Keratinocyte (primary cell): ENCODE measurements around the gene EBF3. TPM values are rescaled to one million over a fixed set of nuclear protein-coding genes. Genes with fewer than 3 reads are reported as not detected.

Experiments used
- DNase-seq: peaks from one replicate; pipeline ENCODE4 v3.0.0-alpha.2; 2011; ENCODE audit warnings: low read depth, missing footprints, low spot score
- FAIRE-seq: peaks from 2 replicates; lab custom pipeline; 2011; peaks lifted over from hg19 to GRCh38; lab: Jason Lieb, UNC
- H2AFZ ChIP-seq: 2 replicates; pipeline ENCODE4 v1.6.0; 2012; ENCODE audit warnings: low read length, control low read depth, inconsistent platforms; ENCODE audit not compliant: control insufficient read depth
- H3K27ac ChIP-seq: 2 replicates; pipeline ENCODE4 v1.5.1; 2011; ENCODE audit warnings: low read length; ENCODE audit not compliant: control insufficient read depth, insufficient read depth
- H3K27me3 ChIP-seq: 3 replicates; pipeline ENCODE4 v1.6.0; 2011; ENCODE audit warnings: low read length; ENCODE audit not compliant: control insufficient read depth, insufficient read depth; ENCODE audit errors: extremely low read depth
- H3K36me3 ChIP-seq, 2 experiments: 2 replicates in 1 of 2; 3 replicates in 1 of 2; pipeline ENCODE4 v1.5.1; 2011; ENCODE audit warnings: low read length in 2 of 2, mild to moderate bottlenecking in 1 of 2; ENCODE audit not compliant: control insufficient read depth in 2 of 2, insufficient read depth in 2 of 2; ENCODE audit errors: extremely low read depth in 1 of 2
- H3K4me1 ChIP-seq: 3 replicates; pipeline ENCODE4 v1.5.1; 2011; ENCODE audit warnings: low read length; ENCODE audit not compliant: control insufficient read depth, insufficient read depth; ENCODE audit errors: extremely low read depth
- H3K4me2 ChIP-seq: 3 replicates; pipeline ENCODE4 v1.6.0; 2011; ENCODE audit warnings: low read depth, low read length; ENCODE audit not compliant: control insufficient read depth, insufficient read depth; ENCODE audit errors: extremely low read depth
- H3K4me3 ChIP-seq, 3 experiments: fragments of 200-600 bp in 1 of 3; sonication (generic) in 1 of 3; 2 replicates in 2 of 3; 3 replicates in 1 of 3; pipeline ENCODE4 v1.5.1; 2011 to 2016; ENCODE audit warnings: low read length in 3 of 3, mild to moderate bottlenecking in 3 of 3, control low read depth in 2 of 3, inconsistent platforms in 1 of 3, low read depth in 1 of 3, mixed read lengths in 1 of 3, mixed run types in 1 of 3, moderate library complexity in 1 of 3; ENCODE audit not compliant: control insufficient read depth in 2 of 3, insufficient read depth in 2 of 3; ENCODE audit errors: extremely low read depth in 1 of 3
- H3K79me2 ChIP-seq: 2 replicates; pipeline ENCODE4 v1.6.0; 2012; ENCODE audit warnings: low read length; ENCODE audit not compliant: control insufficient read depth, insufficient read depth
- H3K9ac ChIP-seq: 3 replicates; pipeline ENCODE4 v1.6.0; 2011; ENCODE audit warnings: low read length; ENCODE audit not compliant: control insufficient read depth, insufficient read depth; ENCODE audit errors: extremely low read depth
- H3K9me1 ChIP-seq: 3 replicates; pipeline ENCODE4 v1.6.0; 2011; ENCODE audit warnings: low read length; ENCODE audit not compliant: control insufficient read depth, insufficient read depth; ENCODE audit errors: extremely low read depth
- H3K9me3 ChIP-seq: 2 replicates; pipeline ENCODE4 v1.5.1; 2012; ENCODE audit warnings: low read depth, low read length; ENCODE audit not compliant: control insufficient read depth
- H4K20me1 ChIP-seq: 3 replicates; pipeline ENCODE4 v1.6.0; 2011; ENCODE audit warnings: low read length; ENCODE audit not compliant: control insufficient read depth, insufficient read depth; ENCODE audit errors: extremely low read depth
- CTCF ChIP-seq, 3 experiments: IDR thresholded peaks in 1 of 3; conservative IDR thresholded peaks in 1 of 3; optimal IDR thresholded peaks in 1 of 3; 2 replicates in 2 of 3; 3 replicates in 1 of 3; pipeline versions ENCODE3 to v1.5.1; 2011; ENCODE audit warnings: low read length in 3 of 3, mild to moderate bottlenecking in 3 of 3, moderate library complexity in 2 of 3, control low read depth in 1 of 3, inconsistent platforms in 1 of 3; ENCODE audit not compliant: insufficient read depth in 2 of 3; ENCODE audit errors: extremely low read depth in 1 of 3
- EZH2 ChIP-seq: IDR thresholded peaks from one replicate; pipeline ENCODE4 v1.6.1; 2012; ENCODE audit warnings: inconsistent platforms, mild to moderate bottlenecking, low read length, moderate library complexity
- dilution Hi-C: fragments of 300-500 bp; cut with MboI; formaldehyde crosslinking; loops from one replicate; pipeline ENCODE4 v1.7.0; 2020; ENCODE audit warnings: low sequenced_read_pairs; ENCODE audit not compliant: extremely low pct_ligation_motif_present
- polyA plus RNA-seq, 5 experiments: library from polyadenylated mRNA; depleted of rRNA in 3 of 5; stranded (reverse) in 3 of 5; stranded (forward) in 1 of 5; unstranded in 1 of 5; fragments of >200 nt; gene quantifications; 1 replicate in 1 of 5; 2 replicates in 3 of 5; 3 replicates in 1 of 5; pipeline versions ENCODE4 v1.2.1 to v1.2.3, GENCODE V29; 2011 to 2012; ENCODE audit warnings: missing spikeins in 2 of 5, low read depth in 1 of 5, low replicate concordance in 1 of 5

EBF3 gene
- polyA plus RNA-seq, 1 donor (not counting 4 experiments of a cell fraction or from before 2014, with no cell fraction given), result not detected

- no peaks in the 10 kb centered on the region for H4K20me1 ChIP-seq
- no peak for FAIRE-seq
- H2AFZ ChIP-seq, result no peak overlapping the region
- no peaks in the 10 kb centered on the region for H3K36me3 ChIP-seq
- dilution Hi-C loops, result no loop called here
- H3K9me3 ChIP-seq, result peaks cover 2% of the 10 kb centered on the region
- no peaks in the 10 kb centered on the region for H3K79me2 ChIP-seq
- no peak overlapping the region for H3K27ac ChIP-seq
- no peaks in the 10 kb centered on the region for H3K9me1 ChIP-seq
- H3K9ac ChIP-seq, result no peak overlapping the region
- no peak for TF ChIP-seq EZH2
- no peak for TF ChIP-seq CTCF (optimal IDR thresholded peaks at IDR 0.05 in 1 of 3, IDR thresholded peaks at IDR 0.05 in 1 of 3, conservative IDR thresholded peaks at IDR 0.05 in 1 of 3; ENCODE audit: extremely low read depth in 1 of 3, insufficient read depth in 2 of 3, low read length in 3 of 3)
- no peak for DNase-seq
- H3K4me3 ChIP-seq, result no peak overlapping the region
- no peak overlapping the region for H3K4me2 ChIP-seq
- no peaks in the 10 kb centered on the region for H3K4me1 ChIP-seq
- H3K27me3 ChIP-seq, result no peaks in the 10 kb centered on the region
These were observed 30.5 kb downstream of the EBF3 start for GRCh38 chr10:129933456-129934092.

- H3K27ac ChIP-seq, result no peak overlapping the region
- H3K4me2 ChIP-seq, result no peak overlapping the region
- H2AFZ ChIP-seq, result no peak overlapping the region
- H3K9ac ChIP-seq, result no peak overlapping the region
- H3K27me3 ChIP-seq, result no peaks in the 10 kb centered on the region
- peaks cover 2% of the 10 kb centered on the region for H3K9me3 ChIP-seq
- DNase-seq, result no peak
- no peaks in the 10 kb centered on the region for H3K9me1 ChIP-seq
- TF ChIP-seq CTCF (optimal IDR thresholded peaks at IDR 0.05 in 1 of 3, IDR thresholded peaks at IDR 0.05 in 1 of 3, conservative IDR thresholded peaks at IDR 0.05 in 1 of 3; ENCODE audit: extremely low read depth in 1 of 3, insufficient read depth in 2 of 3, low read length in 3 of 3) (no peak), EZH2 (no peak)
- dilution Hi-C loops, result no loop called here
- no peaks in the 10 kb centered on the region for H3K79me2 ChIP-seq
- no peaks in the 10 kb centered on the region for H3K4me1 ChIP-seq
- no peak overlapping the region for H3K4me3 ChIP-seq
- H4K20me1 ChIP-seq, result no peaks in the 10 kb centered on the region
- no peak for FAIRE-seq
- H3K36me3 ChIP-seq, result no peaks in the 10 kb centered on the region
These were observed 31.2 kb downstream of the EBF3 start for GRCh38 chr10:129932751-129933433.
